Thymus (tissue), 11 donors: ENCODE measurements around the gene UGGT2. TPM values are rescaled to one million over a fixed set of nuclear protein-coding genes. Genes with fewer than 3 reads are reported as not detected.
"Not testable (repeated sequence)": the region's sequence is repeated elsewhere in the genome, so short reads cannot be mapped to it uniquely, and the experiment has no call there.

Experiments used
- DNase-seq, 9 donors: peaks; one replicate each; pipeline ENCODE4 v3.0.0-alpha.2; 2013; ENCODE audit warnings: low spot score in 9 of 9, low read depth in 6 of 9, missing footprints in 1 of 9
- H3K27ac ChIP-seq, 2 donors: one replicate each; pipeline ENCODE4 v1.5.1; 2013; ENCODE audit warnings: control low read depth in 1 of 2, low read depth in 1 of 2, low read length in 1 of 2, mild to moderate bottlenecking in 1 of 2, moderate library complexity in 1 of 2
- H3K27me3 ChIP-seq, 2 donors: one replicate each; pipeline ENCODE4 v1.5.1; 2013; ENCODE audit warnings: low read length in 1 of 2; ENCODE audit not compliant: control insufficient read depth in 2 of 2, insufficient read depth in 1 of 2
- H3K36me3 ChIP-seq, 2 donors: one replicate each; pipeline ENCODE4 v1.5.1; 2013; ENCODE audit warnings: low read length in 1 of 2, mild to moderate bottlenecking in 1 of 2, moderate library complexity in 1 of 2; ENCODE audit not compliant: control insufficient read depth in 2 of 2, insufficient read depth in 2 of 2
- H3K4me1 ChIP-seq, 2 donors: one replicate each; pipeline ENCODE4 v1.5.1; 2013; ENCODE audit warnings: low read length in 2 of 2; ENCODE audit not compliant: control insufficient read depth in 2 of 2, insufficient read depth in 2 of 2
- H3K4me3 ChIP-seq, 2 donors: one replicate each; pipeline ENCODE4 v1.5.1; 2013; ENCODE audit warnings: low read length in 2 of 2, control low read depth in 1 of 2, mild to moderate bottlenecking in 1 of 2
- H3K9me3 ChIP-seq, 2 donors: one replicate each; pipeline ENCODE4 v1.5.1; 2013; ENCODE audit warnings: low read length in 1 of 2, mild to moderate bottlenecking in 1 of 2; ENCODE audit not compliant: control insufficient read depth in 2 of 2, insufficient read depth in 1 of 2
- WGBS: extraction: QIAGEN DNeasy Blood & Tissue Kit; methylation state at CpG from one replicate; pipeline ENCODE4 v1.1.7; 2013; 5-methylcytosine and 5-hydroxymethylcytosine counted together
- polyA plus RNA-seq: library from polyadenylated mRNA; stranded (reverse); fragments of 200-250 nt; gene quantifications from one replicate; pipeline ENCODE4 v1.2.3, GENCODE V29; 2013
- total RNA-seq: library from RNA; stranded (reverse); fragments of 120-200 nt; gene quantifications from one replicate; pipeline ENCODE4 v1.2.4, GENCODE V29; 2013
- donor health status: healthy.

Gene UGGT2
- total and polyA plus RNA-seq, 2 donors = 6.4 to 6.8 TPM

DNA sequence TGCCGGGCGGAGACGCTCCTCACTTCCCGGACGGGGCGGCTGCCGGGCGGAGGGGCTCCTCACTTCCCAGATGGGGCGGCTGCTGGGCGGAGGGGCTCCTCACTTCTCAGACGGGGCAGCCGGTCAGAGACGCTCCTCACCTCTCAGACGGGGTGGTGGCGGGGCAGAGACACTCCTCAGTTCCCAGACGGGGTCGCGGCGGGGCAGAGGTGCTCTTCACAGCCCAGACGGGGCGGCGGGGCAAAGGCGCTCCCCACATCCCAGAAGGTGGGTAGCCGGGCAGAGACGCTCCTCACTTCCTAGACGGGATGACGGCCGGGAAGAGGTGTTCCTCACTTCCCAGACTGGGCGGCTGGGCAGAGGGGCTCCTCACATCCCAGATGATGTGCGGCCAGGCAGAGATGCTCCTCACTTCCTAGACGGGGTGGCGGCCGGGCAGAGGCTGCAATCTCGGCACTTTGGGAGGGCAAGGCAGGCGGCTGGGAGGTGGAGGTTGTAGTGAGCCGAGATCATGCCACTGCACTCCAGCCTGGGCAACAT lies 124.8 kb downstream of the UGGT2 start:
- H3K36me3 ChIP-seq, H3K27me3 ChIP-seq, H3K27ac ChIP-seq, DNase-seq, H3K4me3 ChIP-seq, H3K4me1 ChIP-seq: not testable (repeated sequence)
- WGBS = 95% methylated on average over 36 of the region's 36 CpGs
- peaks cover 0 to 14% of the 10 kb centered on the region in 2 donors for H3K9me3 ChIP-seq

DNA sequence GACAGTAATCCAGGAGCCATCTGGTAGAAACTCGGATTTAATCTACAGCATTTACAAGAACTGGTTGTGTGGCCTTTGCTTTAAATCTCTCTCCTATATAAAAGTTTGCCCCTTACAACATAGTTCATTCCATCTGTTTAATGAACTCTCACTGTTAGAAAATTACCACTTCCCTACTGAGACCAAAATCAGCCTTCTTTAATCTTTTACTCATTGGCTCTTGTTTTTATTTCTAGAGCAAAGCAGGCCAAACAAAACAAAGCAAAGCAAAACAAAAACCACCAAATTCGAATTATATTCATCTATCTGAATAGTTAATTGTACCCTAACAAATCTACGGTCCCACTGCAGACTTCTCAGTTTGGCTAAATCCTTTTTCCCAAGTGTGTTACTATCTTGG lies 127.0 kb downstream of the UGGT2 start:
- Histone ChIP-seq H3K27ac (no peak overlapping the region), H3K36me3 (no peaks in the 10 kb centered on the region), H3K4me1 (no peaks in the 10 kb centered on the region), H3K4me3 (no peak overlapping the region), H3K27me3 (no peaks in the 10 kb centered on the region), H3K9me3 (peaks cover 0 to 13% of the 10 kb centered on the region in 2 donors)
- DNase-seq = no peak
- 90% methylated on average over 3 of the region's 3 CpGs for WGBS

DNA sequence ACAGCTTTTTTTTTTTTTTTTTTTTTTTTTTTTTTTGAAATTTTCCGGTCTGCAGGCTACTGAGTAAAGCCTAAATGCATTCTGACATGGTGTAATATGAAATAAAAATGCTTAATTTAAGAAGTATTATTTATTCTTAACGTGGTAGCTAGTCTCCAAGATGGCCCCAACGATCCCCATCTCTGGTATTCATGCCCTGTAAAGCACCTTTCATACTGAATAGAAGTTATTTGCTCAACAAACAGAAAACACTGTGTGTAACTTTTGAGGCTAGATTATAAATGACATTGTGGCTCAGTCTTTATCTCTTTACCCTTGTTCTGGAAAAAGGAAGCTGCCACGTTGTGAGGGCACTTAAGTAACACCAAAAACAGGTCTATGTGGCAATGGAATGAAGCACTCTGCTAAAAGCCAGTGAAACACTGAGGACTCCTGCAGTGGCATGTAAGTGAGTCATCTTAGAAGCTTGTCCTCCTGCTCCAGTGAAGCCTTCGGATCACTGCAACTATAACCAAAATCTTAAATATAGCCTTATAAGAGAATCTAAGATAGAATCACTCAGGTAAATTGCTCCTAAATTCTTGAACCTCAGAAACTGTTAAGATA lies 128.7 kb downstream of the UGGT2 start:
- no peaks in the 10 kb centered on the region for H3K27me3 ChIP-seq
- H3K9me3 ChIP-seq = peaks cover 0 to 5% of the 10 kb centered on the region in 2 donors
- no peaks in the 10 kb centered on the region for H3K4me1 ChIP-seq
- H3K36me3 ChIP-seq = no peaks in the 10 kb centered on the region
- no peak for DNase-seq
- H3K27ac ChIP-seq = no peak overlapping the region
- WGBS = 84% methylated on average over 5 of the region's 5 CpGs
- H3K4me3 ChIP-seq = no peak overlapping the region

DNA sequence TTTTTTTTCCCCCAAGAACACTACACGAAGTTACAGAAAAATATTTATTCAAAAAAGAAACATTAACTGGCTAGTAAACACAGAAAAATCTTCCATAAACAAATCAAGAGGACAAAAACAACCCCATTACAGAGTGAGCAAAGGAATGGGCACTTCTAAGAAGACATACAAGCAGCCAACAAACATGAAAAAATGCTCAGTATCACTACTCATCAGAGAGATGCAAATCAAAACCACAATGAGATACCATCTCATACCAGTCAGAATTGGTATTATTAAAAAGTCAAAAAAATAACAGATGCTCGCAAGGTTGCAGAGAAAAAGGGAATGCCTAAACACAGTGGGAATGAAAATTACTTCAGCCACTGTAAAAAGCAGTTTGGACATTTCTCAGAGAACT lies 131.7 kb downstream of the UGGT2 start:
- Histone ChIP-seq H3K4me1 (no peaks in the 10 kb centered on the region), H3K9me3 (no peaks in the 10 kb centered on the region), H3K27ac (no peak overlapping the region), H3K36me3 (no peaks in the 10 kb centered on the region), H3K4me3 (no peak overlapping the region), H3K27me3 (no peaks in the 10 kb centered on the region)
- 79% methylated on average over 2 of the region's 2 CpGs for WGBS
- DNase-seq = no peak

DNA sequence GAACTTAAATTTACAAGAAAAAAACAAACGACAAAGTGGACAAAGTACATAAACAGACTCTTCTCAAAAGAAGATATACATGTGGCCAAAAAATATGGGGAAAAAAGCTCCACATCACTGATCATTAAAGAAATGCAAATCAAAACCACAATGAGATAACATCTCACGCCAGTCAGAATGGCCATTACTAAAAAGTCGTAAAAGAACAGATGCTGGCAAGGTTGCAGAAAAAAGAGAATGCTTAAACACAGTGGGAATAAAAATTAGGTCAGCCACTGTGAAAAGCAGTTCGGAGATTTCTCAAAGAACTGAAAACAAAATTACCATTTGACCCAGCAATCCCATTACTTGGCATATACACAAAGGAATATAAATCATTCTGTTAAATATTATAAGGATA lies 132.7 kb downstream of the UGGT2 start:
- Histone ChIP-seq H3K4me3 (no peak overlapping the region), H3K27me3 (no peaks in the 10 kb centered on the region), H3K4me1 (no peaks in the 10 kb centered on the region), H3K27ac (no peak overlapping the region), H3K9me3 (no peaks in the 10 kb centered on the region), H3K36me3 (no peaks in the 10 kb centered on the region)
- DNase-seq = no peak
- WGBS = 96% methylated on average over 4 of the region's 4 CpGs

DNA sequence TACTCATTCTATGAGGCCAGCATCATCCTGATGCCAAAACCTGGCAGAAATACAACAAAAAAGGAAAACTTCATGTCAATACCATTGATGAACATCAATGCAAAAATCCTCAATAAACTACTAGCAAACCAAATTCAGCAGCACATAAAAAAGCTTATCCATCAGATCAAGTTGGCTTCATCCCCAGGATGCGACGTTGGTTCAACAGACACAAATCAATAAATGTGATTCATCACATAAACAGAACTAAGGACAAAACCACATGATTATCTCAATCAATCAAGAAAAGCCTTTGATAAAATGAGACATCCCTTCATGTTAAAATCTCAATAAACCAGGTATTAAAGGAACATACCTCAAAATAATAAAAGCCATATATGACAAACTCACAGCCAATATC lies 134.3 kb downstream of the UGGT2 start:
- 98% methylated on average over 2 of the region's 2 CpGs for WGBS
- Histone ChIP-seq H3K27ac (no peak overlapping the region), H3K36me3 (no peaks in the 10 kb centered on the region), H3K27me3 (no peaks in the 10 kb centered on the region), H3K4me1 (no peaks in the 10 kb centered on the region), H3K4me3 (no peak overlapping the region), H3K9me3 (no peaks in the 10 kb centered on the region)
- DNase-seq = no peak

DNA sequence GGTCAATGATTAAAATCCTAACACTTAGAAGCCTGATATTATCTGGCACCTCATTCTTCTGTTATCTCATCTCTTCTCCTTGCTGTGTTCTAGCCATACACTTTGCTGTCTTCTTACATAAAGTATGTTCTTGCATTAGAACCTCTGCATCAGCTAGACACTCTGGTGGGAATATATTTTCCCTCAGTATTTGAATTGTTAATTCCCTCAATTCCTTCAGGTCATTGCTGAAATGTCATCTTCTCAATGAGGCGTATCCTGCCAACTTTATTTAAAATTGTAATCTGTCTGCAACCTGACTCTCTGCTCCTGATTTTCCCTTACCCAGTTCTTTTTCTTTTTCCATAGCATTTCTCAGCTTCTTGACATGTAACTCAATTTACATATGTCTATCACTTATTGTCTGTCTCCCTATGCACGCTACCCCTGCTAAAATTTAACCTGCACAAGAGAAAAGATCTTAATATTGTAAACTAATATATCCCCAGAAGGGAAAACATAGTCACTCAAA lies 138.2 kb downstream of the UGGT2 start:
- no peak overlapping the region for H3K4me3 ChIP-seq
- WGBS = 95% methylated on average over 2 of the region's 2 CpGs
- no peaks in the 10 kb centered on the region for H3K9me3 ChIP-seq
- no peak for DNase-seq
- H3K27ac ChIP-seq = no peak overlapping the region
- H3K36me3 ChIP-seq = no peaks in the 10 kb centered on the region
- no peaks in the 10 kb centered on the region for H3K27me3 ChIP-seq
- no peaks in the 10 kb centered on the region for H3K4me1 ChIP-seq

DNA sequence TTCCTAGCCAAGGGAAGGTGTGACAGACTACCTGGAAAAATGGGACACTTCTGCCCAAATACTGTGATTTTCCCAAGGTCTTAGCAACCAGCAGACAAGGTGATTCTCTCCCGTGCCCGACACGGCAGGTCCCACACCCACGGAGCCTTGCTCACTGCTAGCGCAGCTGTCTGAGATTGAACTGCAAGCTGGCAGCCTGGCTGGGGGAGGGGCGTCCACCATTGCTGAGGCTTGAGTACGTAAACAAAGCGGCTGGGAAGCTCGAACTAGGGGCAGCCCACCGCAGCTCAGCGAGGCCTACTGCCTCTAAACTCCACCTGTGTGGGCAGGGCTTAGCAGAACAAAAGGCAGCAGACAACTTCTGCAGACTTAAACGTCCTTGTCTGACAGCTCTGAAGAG lies 146.2 kb downstream of the UGGT2 start:
- H3K27ac ChIP-seq = no peak overlapping the region
- peaks cover 0 to 9% of the 10 kb centered on the region in 2 donors for H3K9me3 ChIP-seq
- no peaks in the 10 kb centered on the region for H3K4me1 ChIP-seq
- no peaks in the 10 kb centered on the region for H3K36me3 ChIP-seq
- no peak for DNase-seq
- H3K27me3 ChIP-seq = no peaks in the 10 kb centered on the region
- no peak overlapping the region for H3K4me3 ChIP-seq
- WGBS = 96% methylated on average over 12 of the region's 12 CpGs

DNA sequence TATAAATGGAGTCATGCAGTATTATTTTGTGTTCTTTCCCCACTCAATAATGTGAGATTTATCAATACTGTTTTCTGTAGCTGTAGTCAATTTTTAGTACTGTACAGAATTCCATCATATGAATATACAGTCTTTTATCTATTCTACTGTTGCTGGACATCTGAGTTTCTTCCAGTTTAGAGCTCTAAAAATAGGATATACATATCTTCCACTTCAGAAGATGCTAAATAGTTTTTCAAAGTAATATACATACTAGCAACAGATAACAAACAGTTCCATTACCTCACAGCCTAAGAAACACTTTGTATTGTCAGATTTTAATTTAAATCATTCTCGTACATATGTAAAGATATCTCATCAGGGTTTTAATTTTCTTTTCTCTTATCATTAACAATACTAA lies 149.6 kb downstream of the UGGT2 start:
- no peak overlapping the region for H3K4me3 ChIP-seq
- H3K27me3 ChIP-seq = no peaks in the 10 kb centered on the region
- H3K36me3 ChIP-seq = no peaks in the 10 kb centered on the region
- 98% methylated on average over 1 of the region's 1 CpG for WGBS
- peaks cover 0 to 9% of the 10 kb centered on the region in 2 donors for H3K9me3 ChIP-seq
- H3K27ac ChIP-seq = no peak overlapping the region
- DNase-seq = no peak
- no peaks in the 10 kb centered on the region for H3K4me1 ChIP-seq
